Neutrophil (primary cell): ENCODE measurements around the gene CHFR.
"Not testable (repeated sequence)": the region's sequence is repeated elsewhere in the genome, so short reads cannot be mapped to it uniquely, and the experiment has no call there.

Experiments used
- H3K27ac ChIP-seq: fragments of 200-600 bp; sonication (generic); 2 replicates; pipeline ENCODE4 v1.5.1; 2016; ENCODE audit warnings: mild to moderate bottlenecking, moderate library complexity
- H3K27me3 ChIP-seq: fragments of 200-600 bp; sonication (generic); 2 replicates; pipeline ENCODE4 v1.6.0; 2016; ENCODE audit warnings: mild to moderate bottlenecking
- H3K36me3 ChIP-seq: fragments of 200-600 bp; sonication (generic); 2 replicates; pipeline ENCODE4 v1.5.1; 2017
- H3K4me1 ChIP-seq, 2 experiments: fragments of 200-600 bp in 1 of 2; sonication (generic) in 1 of 2; 1 replicate in 1 of 2; 2 replicates in 1 of 2; pipeline versions ENCODE4 v1.5.1 to v1.6.1; 2013 to 2016; ENCODE audit warnings: low read depth in 1 of 2, low read length in 1 of 2, mild to moderate bottlenecking in 1 of 2, moderate library complexity in 1 of 2; ENCODE audit not compliant: control insufficient read depth in 1 of 2, insufficient read depth in 1 of 2
- H3K4me3 ChIP-seq, 2 experiments: fragments of 200-600 bp in 1 of 2; sonication (generic) in 1 of 2; 1 replicate in 1 of 2; 2 replicates in 1 of 2; pipeline ENCODE4 v1.5.1; 2013 to 2016; ENCODE audit warnings: low read depth in 1 of 2, low read length in 1 of 2, mild to moderate bottlenecking in 1 of 2, moderate library complexity in 1 of 2
- H3K9me3 ChIP-seq: fragments of 200-600 bp; sonication (generic); 2 replicates; pipeline ENCODE4 v1.5.1; 2016
- CTCF ChIP-seq: fragments of 200-600 bp; sonication (generic); IDR thresholded peaks from 2 replicates; pipeline ENCODE4 v1.5.1; 2016; ENCODE audit warnings: antibody characterized with exemption

The CHFR gene

GRCh38 chr12:132814232-132814631 is 73.2 kb downstream of the CHFR start:
- TF ChIP-seq CTCF, result no peak
- H3K27ac ChIP-seq, result no peak overlapping the region
- H3K4me1 ChIP-seq, result no peaks in the 10 kb centered on the region
- no peaks in the 10 kb centered on the region for H3K27me3 ChIP-seq
- H3K9me3 ChIP-seq, result no peaks in the 10 kb centered on the region
- peaks cover 68% of the 10 kb centered on the region for H3K36me3 ChIP-seq
- no peak overlapping the region for H3K4me3 ChIP-seq

GRCh38 chr12:132813443-132813842 is 74.0 kb downstream of the CHFR start:
- Histone ChIP-seq H3K4me3 (no peak overlapping the region), H3K36me3 (peaks cover 63% of the 10 kb centered on the region), H3K9me3 (no peaks in the 10 kb centered on the region), H3K27me3 (no peaks in the 10 kb centered on the region), H3K4me1 (no peaks in the 10 kb centered on the region), H3K27ac (no peak overlapping the region)
- no peak for TF ChIP-seq CTCF

GRCh38 chr12:132812631-132813305 is 74.6 kb downstream of the CHFR start:
- H3K27me3 ChIP-seq, result no peaks in the 10 kb centered on the region
- no peak overlapping the region for H3K4me3 ChIP-seq
- peaks cover 63% of the 10 kb centered on the region for H3K36me3 ChIP-seq
- no peak overlapping the region for H3K27ac ChIP-seq
- no peak for TF ChIP-seq CTCF
- H3K9me3 ChIP-seq, result no peaks in the 10 kb centered on the region
- no peaks in the 10 kb centered on the region for H3K4me1 ChIP-seq

- not testable (repeated sequence) for H3K4me1 ChIP-seq, H3K27ac ChIP-seq, H3K4me3 ChIP-seq, H3K9me3 ChIP-seq, H3K27me3 ChIP-seq
- peak; percentile 49 for TF ChIP-seq CTCF
- H3K36me3 ChIP-seq, result peaks cover 66% of the 10 kb centered on the region
Observed at GRCh38 chr12:132809391-132809790, 78.0 kb downstream of the CHFR start.

- H3K27me3 ChIP-seq, result no peaks in the 10 kb centered on the region
- H3K27ac ChIP-seq, result no peak overlapping the region
- H3K4me3 ChIP-seq, result no peak overlapping the region
- TF ChIP-seq CTCF, result no peak
- no peaks in the 10 kb centered on the region for H3K9me3 ChIP-seq
- no peaks in the 10 kb centered on the region for H3K4me1 ChIP-seq
- H3K36me3 ChIP-seq, result peaks cover 70% of the 10 kb centered on the region
Observed at GRCh38 chr12:132807295-132808092, 79.9 kb downstream of the CHFR start.
